Measurements from ENCODE around the gene UGT1A8.

DNA sequence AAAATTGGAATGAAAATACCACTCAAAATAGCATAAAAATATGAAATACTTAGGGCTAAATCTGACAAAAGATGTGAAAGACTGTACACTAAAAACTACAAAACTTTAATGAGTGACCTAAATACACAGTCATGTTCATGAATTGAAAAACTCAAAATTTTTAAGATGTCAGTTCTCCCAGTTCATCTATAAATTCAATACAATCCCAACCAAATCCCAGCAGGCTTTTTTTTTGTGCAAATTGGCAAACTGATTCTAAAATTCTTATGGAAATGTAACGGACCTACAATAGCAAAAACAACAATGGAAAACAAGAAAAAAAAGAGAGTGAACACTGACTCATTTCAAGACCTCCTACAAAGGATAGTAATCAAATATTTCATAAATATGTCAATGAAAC is 46.4 kb upstream of the UGT1A8 start:
- TF ChIP-seq, protein P1, sequence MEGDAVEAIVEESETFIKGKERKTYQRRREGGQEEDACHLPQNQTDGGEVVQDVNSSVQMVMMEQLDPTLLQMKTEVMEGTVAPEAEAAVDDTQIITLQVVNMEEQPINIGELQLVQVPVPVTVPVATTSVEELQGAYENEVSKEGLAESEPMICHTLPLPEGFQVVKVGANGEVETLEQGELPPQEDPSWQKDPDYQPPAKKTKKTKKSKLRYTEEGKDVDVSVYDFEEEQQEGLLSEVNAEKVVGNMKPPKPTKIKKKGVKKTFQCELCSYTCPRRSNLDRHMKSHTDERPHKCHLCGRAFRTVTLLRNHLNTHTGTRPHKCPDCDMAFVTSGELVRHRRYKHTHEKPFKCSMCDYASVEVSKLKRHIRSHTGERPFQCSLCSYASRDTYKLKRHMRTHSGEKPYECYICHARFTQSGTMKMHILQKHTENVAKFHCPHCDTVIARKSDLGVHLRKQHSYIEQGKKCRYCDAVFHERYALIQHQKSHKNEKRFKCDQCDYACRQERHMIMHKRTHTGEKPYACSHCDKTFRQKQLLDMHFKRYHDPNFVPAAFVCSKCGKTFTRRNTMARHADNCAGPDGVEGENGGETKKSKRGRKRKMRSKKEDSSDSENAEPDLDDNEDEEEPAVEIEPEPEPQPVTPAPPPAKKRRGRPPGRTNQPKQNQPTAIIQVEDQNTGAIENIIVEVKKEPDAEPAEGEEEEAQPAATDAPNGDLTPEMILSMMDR (IDR thresholded peaks at IDR 0.05) = no peak
- TF ChIP-seq EZH2 (IDR thresholded peaks at IDR 0.05; ENCODE audit: borderline replicate concordance, insufficient read depth, low read depth, low read length, poor library complexity, severe bottlenecking) = no peak

Measured in B cell (primary cell).